ENCODE data around the gene DCPS.
A peak's percentile ranks its signal among the peaks of the same experiment; 100 is the strongest.

DCPS gene

GRCh38 chr11:126387857-126388256 lies 84.0 kb downstream of the DCPS start:
- no peak for TF ChIP-seq CTCF (conservative IDR thresholded peaks at IDR 0.05; ENCODE audit: low read depth, low read length)
- no peak overlapping the region for H3K4me3 ChIP-seq (ENCODE audit: low read depth, low read length)

GRCh38 chr11:126390272-126390867 lies 86.5 kb downstream of the DCPS start:
- no peak for DNase-seq (ENCODE audit: low read depth)
- H3K4me3 ChIP-seq (ENCODE audit: low read depth, low read length), result no peak overlapping the region
- no peak for TF ChIP-seq CTCF (conservative IDR thresholded peaks at IDR 0.05; ENCODE audit: low read depth, low read length)

More at GRCh38 chr11:126387857-126388256, 84.0 kb downstream of the DCPS start:
- peak; percentile 31 for DNase-seq (ENCODE audit: low read depth)

- DNase-seq (ENCODE audit: low read depth), result no peak
- no peak overlapping the region for H3K4me3 ChIP-seq (ENCODE audit: low read depth, low read length)
- no peak for TF ChIP-seq CTCF (conservative IDR thresholded peaks at IDR 0.05; ENCODE audit: low read depth, low read length)
These were observed 87.6 kb downstream of the DCPS start for GRCh38 chr11:126391286-126391954.

GRCh38 chr11:126391970-126392632 lies 88.2 kb downstream of the DCPS start:
- DNase-seq (ENCODE audit: low read depth), result no peak

GRCh38 chr11:126392633-126393013 lies 88.8 kb downstream of the DCPS start:
- no peak for DNase-seq (ENCODE audit: low read depth)
- no peak for TF ChIP-seq CTCF (conservative IDR thresholded peaks at IDR 0.05; ENCODE audit: low read depth, low read length)
- no peak overlapping the region for H3K4me3 ChIP-seq (ENCODE audit: low read depth, low read length)

More at GRCh38 chr11:126391970-126392632, 88.2 kb downstream of the DCPS start:
- H3K4me3 ChIP-seq (ENCODE audit: low read depth, low read length), result no peak overlapping the region
- peak; percentile 26 for TF ChIP-seq CTCF (conservative IDR thresholded peaks at IDR 0.05; ENCODE audit: low read depth, low read length)

- no peak overlapping the region for H3K4me3 ChIP-seq (ENCODE audit: low read depth, low read length)
- TF ChIP-seq CTCF (conservative IDR thresholded peaks at IDR 0.05; ENCODE audit: low read depth, low read length), result no peak
- DNase-seq (ENCODE audit: low read depth), result no peak
These were observed 89.3 kb downstream of the DCPS start for GRCh38 chr11:126393143-126393542.
